IPS-11a (cell line): ENCODE data around the gene AMT.
"Not testable (repeated sequence)": the region's sequence is repeated elsewhere in the genome, so short reads cannot be mapped to it uniquely, and the experiment has no call there.

Experiments
- H3K4me3 ChIP-seq: one replicate; pipeline ENCODE4 v1.5.1; 2013; ENCODE audit warnings: low read depth, low read length, control low read depth

The AMT gene

GRCh38 chr3:49391310-49391709 lies 31.0 kb downstream of the AMT start:
- not testable (repeated sequence) for H3K4me3 ChIP-seq

GRCh38 chr3:49389297-49389696 lies 33.0 kb downstream of the AMT start:
- H3K4me3 ChIP-seq = no peak overlapping the region

- H3K4me3 ChIP-seq = no peak overlapping the region
Measured at GRCh38 chr3:49388289-49388820, 33.9 kb downstream of the AMT start.

GRCh38 chr3:49387721-49388120 lies 34.6 kb downstream of the AMT start:
- no peak overlapping the region for H3K4me3 ChIP-seq

GRCh38 chr3:49386056-49386756 lies 36.1 kb downstream of the AMT start:
- H3K4me3 ChIP-seq = no peak overlapping the region

- no peak overlapping the region for H3K4me3 ChIP-seq
Measured at GRCh38 chr3:49385617-49386016, 36.7 kb downstream of the AMT start.

GRCh38 chr3:49383387-49383786 lies 38.9 kb downstream of the AMT start:
- H3K4me3 ChIP-seq = no peak overlapping the region

GRCh38 chr3:49378249-49378895 lies 43.9 kb downstream of the AMT start:
- H3K4me3 ChIP-seq = no peak overlapping the region

GRCh38 chr3:49377483-49377882 lies 44.8 kb downstream of the AMT start:
- no peak overlapping the region for H3K4me3 ChIP-seq

GRCh38 chr3:49371946-49372345 lies 50.3 kb downstream of the AMT start:
- no peak overlapping the region for H3K4me3 ChIP-seq

- H3K4me3 ChIP-seq = no peak overlapping the region
Measured at GRCh38 chr3:49370585-49371290, 51.5 kb downstream of the AMT start.
